Mesodermal cell (in vitro differentiated cells): ENCODE measurements around the gene TLCD2.
"Not testable (repeated sequence)": the region's sequence is repeated elsewhere in the genome, so short reads cannot be mapped to it uniquely, and the experiment has no call there.

Experiments used
- H3K27ac ChIP-seq: 2 replicates; pipeline ENCODE4 v1.7.0; 2013; ENCODE audit warnings: mild to moderate bottlenecking, low read depth, low read length, moderate library complexity; ENCODE audit not compliant: severe bottlenecking
- H3K36me3 ChIP-seq: 2 replicates; pipeline ENCODE4 v1.7.1; 2013; ENCODE audit warnings: mild to moderate bottlenecking, low read length, moderate library complexity; ENCODE audit not compliant: control insufficient read depth, insufficient read depth
- H3K4me1 ChIP-seq: one replicate; pipeline ENCODE4 v1.7.1; 2013; ENCODE audit warnings: mild to moderate bottlenecking, low read length; ENCODE audit not compliant: insufficient read depth, control insufficient read depth, poor library complexity, severe bottlenecking
- H3K4me3 ChIP-seq: 2 replicates; pipeline ENCODE4 v1.7.0; 2013; ENCODE audit warnings: low read length, control low read depth, mild to moderate bottlenecking; ENCODE audit not compliant: insufficient read depth, poor library complexity, severe bottlenecking; ENCODE audit errors: extremely low read depth
- H3K9me3 ChIP-seq: 2 replicates; pipeline ENCODE4 v1.7.1; 2013; ENCODE audit warnings: mild to moderate bottlenecking, low read length, moderate library complexity; ENCODE audit not compliant: control insufficient read depth
- WGBS, 2 experiments: methylation state at CpG; one replicate each; pipeline ENCODE4 v1.1.5; 2013; ENCODE audit warnings: missing lambda C conversion rate in 2 of 2; ENCODE audit not compliant: insufficient coverage in 2 of 2; 5-methylcytosine and 5-hydroxymethylcytosine counted together

The TLCD2 gene

GRCh38 chr17:1676401-1676800 is 33.8 kb downstream of the TLCD2 start:
- H3K9me3 ChIP-seq: no peaks in the 10 kb centered on the region
- H3K4me3 ChIP-seq: no peak overlapping the region
- no peak overlapping the region for H3K27ac ChIP-seq
- 98% methylated on average over 12 to 13 of the region's 13 CpGs for WGBS, 2 experiments
- no peaks in the 10 kb centered on the region for H3K4me1 ChIP-seq
- peaks cover 99% of the 10 kb centered on the region for H3K36me3 ChIP-seq

GRCh38 chr17:1673041-1673785 is 37.0 kb downstream of the TLCD2 start:
- H3K36me3 ChIP-seq: peaks cover 98% of the 10 kb centered on the region
- H3K9me3 ChIP-seq: no peaks in the 10 kb centered on the region
- 97 to 99% methylated on average over 25 to 26 of the region's 26 CpGs for whole genome bisulfite sequencing, 2 experiments
- H3K4me1 ChIP-seq: no peaks in the 10 kb centered on the region
- no peak overlapping the region for H3K4me3 ChIP-seq
- no peak overlapping the region for H3K27ac ChIP-seq

GRCh38 chr17:1663934-1664333 is 46.2 kb downstream of the TLCD2 start:
- H3K4me1 ChIP-seq, H3K9me3 ChIP-seq, H3K4me3 ChIP-seq, H3K27ac ChIP-seq: not testable (repeated sequence)
- H3K36me3 ChIP-seq: peaks cover 92% of the 10 kb centered on the region
- WGBS, 2 experiments: no CpG with 5 or more reads among the region's 5 CpGs

GRCh38 chr17:1661045-1661444 is 49.1 kb downstream of the TLCD2 start:
- H3K36me3 ChIP-seq: peaks cover 94% of the 10 kb centered on the region
- H3K9me3 ChIP-seq: no peaks in the 10 kb centered on the region
- H3K4me1 ChIP-seq: no peaks in the 10 kb centered on the region
- no peak overlapping the region for H3K4me3 ChIP-seq
- WGBS, 2 experiments: 94 to 100% methylated on average over 12 of the region's 12 CpGs
- no peak overlapping the region for H3K27ac ChIP-seq

GRCh38 chr17:1658100-1658499 is 52.1 kb downstream of the TLCD2 start:
- Histone ChIP-seq H3K27ac (no peak overlapping the region), H3K4me1 (no peaks in the 10 kb centered on the region), H3K36me3 (peaks cover 93% of the 10 kb centered on the region), H3K4me3 (no peak overlapping the region), H3K9me3 (no peaks in the 10 kb centered on the region)
- WGBS, 2 experiments: 90 to 94% methylated on average over 2 to 6 of the region's 9 CpGs

GRCh38 chr17:1653735-1654134 is 56.4 kb downstream of the TLCD2 start:
- Histone ChIP-seq H3K4me1 (peaks cover 18% of the 10 kb centered on the region), H3K4me3 (no peak overlapping the region), H3K9me3 (no peaks in the 10 kb centered on the region), H3K36me3 (peaks cover 83% of the 10 kb centered on the region), H3K27ac (no peak overlapping the region)
- WGBS, 2 experiments: 95 to 97% methylated on average over 10 to 11 of the region's 14 CpGs

- not testable (repeated sequence) for H3K9me3 ChIP-seq, H3K4me3 ChIP-seq, H3K27ac ChIP-seq
- H3K36me3 ChIP-seq: peaks cover 74% of the 10 kb centered on the region
- WGBS, 2 experiments: 89 to 94% methylated on average over 6 to 7 of the region's 7 CpGs
- H3K4me1 ChIP-seq: peaks cover 25% of the 10 kb centered on the region
These were observed 57.4 kb downstream of the TLCD2 start for GRCh38 chr17:1652794-1653193.
